Hepatocyte (in vitro differentiated cells): ENCODE measurements around the gene MYO18B. TPM values are rescaled to one million over a fixed set of nuclear protein-coding genes. Genes with fewer than 3 reads are reported as not detected.

ENCODE experiments used
- DNase-seq: peaks from one replicate; pipeline ENCODE4 v3.0.0-alpha.2; 2016; ENCODE audit warnings: low spot score
- H2AFZ ChIP-seq: fragments of 200-600 bp; sonication (generic); 2 replicates; pipeline ENCODE4 v1.6.0; 2016; ENCODE audit warnings: antibody characterized with exemption, mild to moderate bottlenecking
- H3K27ac ChIP-seq: fragments of 200-600 bp; sonication (generic); 2 replicates; pipeline ENCODE4 v1.5.1; 2016; ENCODE audit warnings: mild to moderate bottlenecking
- H3K27me3 ChIP-seq: fragments of 200-600 bp; sonication (generic); 2 replicates; pipeline ENCODE4 v1.6.1; 2016
- H3K36me3 ChIP-seq: fragments of 200-600 bp; sonication (generic); replicated peaks from 2 replicates; pipeline ENCODE4 v1.5.1; 2016; ENCODE audit warnings: low read depth; ENCODE audit not compliant: insufficient read depth
- H3K4me1 ChIP-seq: fragments of 200-600 bp; sonication (generic); 2 replicates; pipeline ENCODE4 v1.5.1; 2016; ENCODE audit warnings: mild to moderate bottlenecking, moderate library complexity; ENCODE audit not compliant: insufficient read depth
- H3K4me2 ChIP-seq: fragments of 200-600 bp; sonication (generic); 2 replicates; pipeline ENCODE4 v1.6.0; 2016
- H3K4me3 ChIP-seq: fragments of 200-600 bp; sonication (generic); 2 replicates; pipeline ENCODE4 v1.5.1; 2016; ENCODE audit warnings: mild to moderate bottlenecking
- H3K79me2 ChIP-seq: fragments of 200-600 bp; sonication (generic); 2 replicates; pipeline ENCODE4 v1.6.0; 2017; ENCODE audit warnings: mild to moderate bottlenecking
- H3K9me2 ChIP-seq: fragments of 200-600 bp; sonication (generic); replicated peaks from 2 replicates; pipeline ENCODE4 v1.6.0; 2017; ENCODE audit warnings: mild to moderate bottlenecking; ENCODE audit not compliant: insufficient read depth
- H3K9me3 ChIP-seq: fragments of 200-600 bp; sonication (generic); 2 replicates; pipeline ENCODE4 v1.5.1; 2016; ENCODE audit warnings: low read depth, mild to moderate bottlenecking
- H4K20me1 ChIP-seq: fragments of 200-600 bp; sonication (generic); 2 replicates; pipeline ENCODE4 v1.6.0; 2016; ENCODE audit warnings: mild to moderate bottlenecking; ENCODE audit not compliant: insufficient read depth, poor library complexity, severe bottlenecking
- EZH2 ChIP-seq: fragments of 200-600 bp; sonication (generic); IDR thresholded peaks from 2 replicates; pipeline ENCODE4 v1.6.1; 2016; ENCODE audit warnings: antibody characterized with exemption, mild to moderate bottlenecking, borderline replicate concordance
- EZH2phosphoT487 ChIP-seq: fragments of 200-600 bp; sonication (generic); IDR thresholded peaks from one replicate; pipeline ENCODE4 v1.6.1; 2018; ENCODE audit warnings: antibody characterized with exemption, mild to moderate bottlenecking, low read depth, moderate library complexity; ENCODE audit not compliant: unreplicated experiment, severe bottlenecking
- WGBS: methylation state at CpG from one replicate; pipeline ENCODE4 v1.1.6; 2016; ENCODE audit warnings: low lambda C conversion rate; ENCODE audit errors: missing lambda C conversion rate; 5-methylcytosine and 5-hydroxymethylcytosine counted together
- polyA plus RNA-seq: library from polyadenylated mRNA; unstranded; fragments of >200 nt; fragmentation: Nextera tagmentation; extraction: Ambion mirVana; gene quantifications from 2 replicates; pipeline ENCODE4 v1.2.1, GENCODE V29; 2016
- total RNA-seq: library from RNA; depleted of rRNA; stranded (reverse); fragments of >200 nt; gene quantifications from 2 replicates; pipeline ENCODE4 v1.2.3, GENCODE V29; 2014
- TF ChIP-seq, protein P1 (sequence below): fragments of 200-600 bp; sonication (generic); IDR thresholded peaks from 2 replicates; pipeline ENCODE4 v1.5.1; 2016; ENCODE audit warnings: antibody characterized with exemption, mild to moderate bottlenecking; ENCODE audit not compliant: poor library complexity

Gene MYO18B
- total and polyA plus RNA-seq, 2 experiments from 2014 or later, result 0.23 TPM; not detected in 1

DNA sequence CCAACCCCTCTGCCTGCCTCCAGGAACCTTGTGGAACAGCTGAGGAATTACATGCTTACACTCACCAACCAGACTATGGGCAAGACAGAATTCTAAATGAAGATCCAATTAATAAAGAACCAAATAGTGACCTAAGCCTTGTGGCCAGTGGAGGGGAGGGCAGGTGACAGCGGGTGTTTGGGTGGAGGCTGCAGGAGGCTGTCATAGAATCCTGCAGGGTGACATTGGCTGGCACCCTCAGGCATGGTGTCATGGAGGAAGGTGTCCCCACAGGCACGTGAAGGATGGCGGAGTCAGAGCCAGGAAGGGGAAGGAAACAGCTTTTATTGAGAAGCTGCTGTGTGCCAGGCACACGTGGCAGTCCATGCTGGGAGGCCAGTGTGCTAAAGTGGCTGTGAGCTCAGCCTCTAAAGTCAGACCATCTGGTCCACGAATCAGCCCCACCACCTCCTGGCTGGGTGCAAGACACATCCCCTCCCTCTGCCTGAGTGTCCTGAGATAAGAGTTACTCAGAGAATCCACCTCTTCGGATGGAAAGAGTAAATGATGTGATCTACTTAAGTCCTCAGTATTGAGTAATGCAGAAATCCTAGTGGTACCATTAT, 8.7 kb downstream of the MYO18B start:
- Histone ChIP-seq H3K9me3 (no peaks in the 10 kb centered on the region), H3K4me2 (no peak overlapping the region), H2AFZ (no peak overlapping the region), H3K9me2 (no peaks in the 10 kb centered on the region), H4K20me1 (no peaks in the 10 kb centered on the region), H3K4me1 (peaks cover 15% of the 10 kb centered on the region), H3K27ac (no peak overlapping the region), H3K36me3 (no peaks in the 10 kb centered on the region), H3K79me2 (no peaks in the 10 kb centered on the region), H3K27me3 (no peaks in the 10 kb centered on the region), H3K4me3 (no peak overlapping the region)
- TF ChIP-seq, protein P1, sequence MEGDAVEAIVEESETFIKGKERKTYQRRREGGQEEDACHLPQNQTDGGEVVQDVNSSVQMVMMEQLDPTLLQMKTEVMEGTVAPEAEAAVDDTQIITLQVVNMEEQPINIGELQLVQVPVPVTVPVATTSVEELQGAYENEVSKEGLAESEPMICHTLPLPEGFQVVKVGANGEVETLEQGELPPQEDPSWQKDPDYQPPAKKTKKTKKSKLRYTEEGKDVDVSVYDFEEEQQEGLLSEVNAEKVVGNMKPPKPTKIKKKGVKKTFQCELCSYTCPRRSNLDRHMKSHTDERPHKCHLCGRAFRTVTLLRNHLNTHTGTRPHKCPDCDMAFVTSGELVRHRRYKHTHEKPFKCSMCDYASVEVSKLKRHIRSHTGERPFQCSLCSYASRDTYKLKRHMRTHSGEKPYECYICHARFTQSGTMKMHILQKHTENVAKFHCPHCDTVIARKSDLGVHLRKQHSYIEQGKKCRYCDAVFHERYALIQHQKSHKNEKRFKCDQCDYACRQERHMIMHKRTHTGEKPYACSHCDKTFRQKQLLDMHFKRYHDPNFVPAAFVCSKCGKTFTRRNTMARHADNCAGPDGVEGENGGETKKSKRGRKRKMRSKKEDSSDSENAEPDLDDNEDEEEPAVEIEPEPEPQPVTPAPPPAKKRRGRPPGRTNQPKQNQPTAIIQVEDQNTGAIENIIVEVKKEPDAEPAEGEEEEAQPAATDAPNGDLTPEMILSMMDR, result no peak
- TF ChIP-seq EZH2phosphoT487 (no peak), EZH2 (no peak)
- 68% methylated on average over 6 of the region's 6 CpGs for WGBS
- DNase-seq, result no peak

DNA sequence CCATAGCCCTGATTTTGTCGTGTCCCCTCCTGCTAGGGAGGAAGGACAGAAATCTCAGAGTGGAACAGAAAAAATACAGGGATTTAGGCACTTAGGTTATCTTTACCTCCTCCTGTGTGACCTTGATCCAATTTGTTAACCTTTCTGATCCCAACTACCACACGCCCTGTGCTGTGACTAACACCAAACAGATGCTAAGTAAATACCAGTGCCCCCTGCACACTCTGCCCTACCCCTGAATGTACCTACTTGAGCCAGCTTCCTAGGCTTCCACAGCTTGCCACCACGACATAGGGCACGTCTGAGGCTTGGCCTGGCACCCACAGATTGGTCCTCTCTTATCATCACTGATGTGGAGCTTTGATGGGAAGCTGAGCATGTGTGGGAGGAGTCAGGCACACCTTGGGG, 9.2 kb downstream of the MYO18B start:
- Histone ChIP-seq H3K4me2 (no peak overlapping the region), H3K79me2 (no peaks in the 10 kb centered on the region), H3K9me2 (no peaks in the 10 kb centered on the region), H3K9me3 (no peaks in the 10 kb centered on the region), H3K36me3 (no peaks in the 10 kb centered on the region), H3K27ac (no peak overlapping the region), H2AFZ (no peak overlapping the region), H3K4me1 (peaks cover 15% of the 10 kb centered on the region), H3K4me3 (no peak overlapping the region), H4K20me1 (no peaks in the 10 kb centered on the region), H3K27me3 (no peaks in the 10 kb centered on the region)
- 59% methylated on average over 4 of the region's 4 CpGs for WGBS
- no peak for DNase-seq
- TF ChIP-seq EZH2phosphoT487 (no peak), EZH2 (no peak)
- TF ChIP-seq, protein P1, result no peak

DNA sequence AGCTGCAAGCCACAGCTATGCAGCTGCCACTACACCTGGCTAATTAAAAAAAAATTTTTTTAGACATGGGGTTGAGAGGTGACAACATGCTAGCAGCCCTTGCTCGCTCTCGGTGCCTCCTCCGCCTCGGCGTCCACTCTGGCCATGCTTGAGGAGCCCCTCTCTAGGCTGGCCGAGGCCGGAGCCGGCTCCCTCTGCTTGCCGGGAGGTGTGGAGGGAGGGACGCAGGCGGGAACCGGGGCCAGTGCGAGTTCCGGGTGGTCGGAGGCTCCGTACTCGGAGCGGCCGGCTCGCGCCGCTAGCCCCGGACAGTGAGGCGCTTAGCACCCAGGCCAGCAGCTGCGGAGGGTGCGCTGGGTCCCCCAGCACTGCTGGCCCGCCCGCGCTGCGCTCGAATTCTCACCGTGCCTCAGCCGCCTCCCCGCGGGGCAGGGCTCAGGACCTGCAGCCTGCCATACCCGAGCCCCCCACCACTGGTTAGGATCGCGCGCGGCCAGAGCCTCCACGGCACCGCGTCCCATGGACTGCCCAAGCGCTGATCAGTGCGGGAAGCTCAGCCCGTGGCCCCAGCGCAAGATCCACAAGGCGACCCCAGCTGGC, 10.7 kb downstream of the MYO18B start:
- Histone ChIP-seq H3K4me1 (peaks cover 14% of the 10 kb centered on the region), H3K79me2 (no peaks in the 10 kb centered on the region), H3K9me3 (no peaks in the 10 kb centered on the region), H4K20me1 (no peaks in the 10 kb centered on the region), H3K36me3 (no peaks in the 10 kb centered on the region), H3K4me2 (no peak overlapping the region), H2AFZ (no peak overlapping the region), H3K9me2 (no peaks in the 10 kb centered on the region), H3K27me3 (no peaks in the 10 kb centered on the region), H3K27ac (no peak overlapping the region), H3K4me3 (no peak overlapping the region)
- WGBS, result 97% methylated on average over 43 of the region's 48 CpGs
- no peak for DNase-seq
- TF ChIP-seq, protein P1, result no peak
- TF ChIP-seq EZH2 (no peak), EZH2phosphoT487 (no peak)
